ENCODE measurements around the gene DNM1.
"Not testable (repeated sequence)": the region's sequence is repeated elsewhere in the genome, so short reads cannot be mapped to it uniquely, and the experiment has no call there.

The DNM1 gene

GRCh38 chr9:128222880-128223670 is 19.9 kb downstream of the DNM1 start:
- in situ Hi-C loops (cut with MboI; ENCODE audit: low sequenced_read_pairs) = no loop called here

DNA sequence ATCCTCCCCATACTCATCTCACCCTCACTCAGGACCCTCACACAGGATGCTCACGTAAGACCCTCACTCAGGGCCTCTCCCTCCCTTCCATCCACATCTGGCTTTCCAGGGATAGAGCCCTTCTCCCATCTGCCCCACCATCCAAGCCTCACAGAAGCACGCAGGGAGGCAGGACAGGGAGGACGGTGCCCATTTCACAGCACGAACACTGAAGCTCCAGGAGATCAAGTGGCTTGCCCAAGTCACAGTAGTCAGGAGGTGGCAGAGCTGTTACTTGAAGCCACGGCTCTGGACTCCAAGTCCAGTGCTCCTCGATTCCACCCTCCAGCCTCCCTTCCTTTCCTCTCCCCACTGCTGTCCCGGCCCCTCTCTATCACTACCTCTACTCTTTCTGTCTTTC is 21.7 kb downstream of the DNM1 start:
- in situ Hi-C loops (cut with MboI; ENCODE audit: low sequenced_read_pairs) = no loop called here

DNA sequence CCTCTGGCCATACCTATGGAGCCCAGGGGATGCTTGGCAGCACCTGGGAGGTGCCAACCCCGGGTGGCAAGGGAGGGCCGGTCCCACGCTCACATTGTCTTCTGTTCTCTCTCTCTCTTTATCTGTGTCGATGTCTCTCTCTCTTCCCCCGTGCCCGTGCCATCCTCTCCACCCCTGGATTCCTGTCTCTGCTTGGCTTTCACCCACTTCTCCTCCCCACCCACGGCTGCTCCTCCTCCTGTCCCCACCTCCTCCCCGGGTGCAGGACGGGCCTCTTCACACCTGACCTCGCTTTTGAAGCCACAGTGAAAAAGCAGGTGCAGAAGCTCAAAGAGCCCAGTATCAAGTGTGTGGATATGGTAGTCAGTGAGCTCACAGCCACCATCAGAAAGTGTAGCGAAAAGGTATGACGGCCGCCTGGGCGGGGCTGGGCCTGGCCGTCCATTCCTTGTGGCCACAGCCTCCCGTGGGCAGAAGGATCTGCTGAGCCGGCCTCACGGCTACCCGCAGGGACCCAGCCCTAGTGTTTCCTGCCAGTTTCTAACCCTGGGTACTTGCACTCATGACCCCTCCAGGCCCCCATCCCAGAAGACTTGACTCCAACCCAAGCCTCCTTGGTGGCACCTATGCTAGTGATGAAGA is 22.7 kb downstream of the DNM1 start:
- in situ Hi-C loops (cut with MboI; ENCODE audit: low sequenced_read_pairs) = no loop called here

GRCh38 chr9:128226412-128226801 is 23.2 kb downstream of the DNM1 start:
- in situ Hi-C loops (cut with MboI; ENCODE audit: low sequenced_read_pairs) = no loop called here

- in situ Hi-C loops (cut with MboI; ENCODE audit: low sequenced_read_pairs) = not testable (repeated sequence)
Measured at GRCh38 chr9:128230897-128231296, 27.7 kb downstream of the DNM1 start.

GRCh38 chr9:128231638-128232527 is 28.7 kb downstream of the DNM1 start:
- in situ Hi-C loops (cut with MboI; ENCODE audit: low sequenced_read_pairs) = no loop called here

GRCh38 chr9:128232528-128233428 is 29.6 kb downstream of the DNM1 start:
- in situ Hi-C loops (cut with MboI; ENCODE audit: low sequenced_read_pairs) = no loop called here

- in situ Hi-C loops (cut with MboI; ENCODE audit: low sequenced_read_pairs) = no loop called here
Measured at GRCh38 chr9:128233817-128234406, 30.7 kb downstream of the DNM1 start.

DNA sequence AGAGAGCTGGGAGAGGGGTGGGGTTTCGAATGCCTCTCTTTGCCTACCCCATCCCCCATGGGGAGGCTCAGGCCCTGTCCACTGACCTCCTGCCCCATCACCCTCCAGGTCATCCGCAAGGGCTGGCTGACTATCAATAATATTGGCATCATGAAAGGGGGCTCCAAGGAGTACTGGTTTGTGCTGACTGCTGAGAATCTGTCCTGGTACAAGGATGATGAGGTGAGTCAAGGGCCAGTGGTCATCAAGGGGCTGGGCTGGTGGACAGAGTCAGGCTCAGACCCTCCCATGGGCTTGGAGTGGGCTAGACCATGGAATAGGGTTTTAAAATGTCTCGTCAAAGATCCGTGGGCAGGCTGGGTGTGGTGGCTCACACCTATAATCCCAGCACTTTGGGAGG is 38.9 kb downstream of the DNM1 start:
- in situ Hi-C loops (cut with MboI; ENCODE audit: low sequenced_read_pairs) = no loop called here

- in situ Hi-C loops (cut with MboI; ENCODE audit: low sequenced_read_pairs) = no loop called here
Measured at GRCh38 chr9:128242828-128243214, 39.6 kb downstream of the DNM1 start.

- in situ Hi-C loops (cut with MboI; ENCODE audit: low sequenced_read_pairs) = no loop called here
Measured at GRCh38 chr9:128243215-128244018, 40.2 kb downstream of the DNM1 start.

- in situ Hi-C loops (cut with MboI; ENCODE audit: low sequenced_read_pairs) = no loop called here
Measured at GRCh38 chr9:128244091-128244836, 41.1 kb downstream of the DNM1 start.

DNA sequence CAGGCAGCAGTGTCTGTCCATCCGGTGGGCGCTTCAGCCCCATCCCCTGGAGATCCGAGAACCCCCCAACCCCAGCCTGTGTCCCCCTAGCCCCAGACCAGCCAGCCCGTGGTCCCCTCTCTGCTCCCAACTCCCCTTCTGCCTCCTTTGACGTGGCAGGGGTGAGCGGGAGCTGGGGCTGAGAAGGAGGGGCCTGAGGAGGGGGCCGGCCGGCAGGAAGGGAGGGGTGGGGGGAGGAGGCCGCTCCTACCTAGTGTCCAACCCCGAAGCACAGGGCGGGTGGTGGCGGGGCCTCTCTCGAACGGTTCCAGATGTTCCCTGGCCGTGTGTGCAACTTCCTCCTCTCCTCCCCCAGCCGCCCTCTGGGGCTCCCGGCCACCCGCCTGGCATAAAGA is 41.7 kb downstream of the DNM1 start:
- in situ Hi-C loops (cut with MboI; ENCODE audit: low sequenced_read_pairs) = no loop called here

GRCh38 chr9:128245421-128246151 is 42.4 kb downstream of the DNM1 start:
- in situ Hi-C loops (cut with MboI; ENCODE audit: low sequenced_read_pairs) = no loop called here

DNA sequence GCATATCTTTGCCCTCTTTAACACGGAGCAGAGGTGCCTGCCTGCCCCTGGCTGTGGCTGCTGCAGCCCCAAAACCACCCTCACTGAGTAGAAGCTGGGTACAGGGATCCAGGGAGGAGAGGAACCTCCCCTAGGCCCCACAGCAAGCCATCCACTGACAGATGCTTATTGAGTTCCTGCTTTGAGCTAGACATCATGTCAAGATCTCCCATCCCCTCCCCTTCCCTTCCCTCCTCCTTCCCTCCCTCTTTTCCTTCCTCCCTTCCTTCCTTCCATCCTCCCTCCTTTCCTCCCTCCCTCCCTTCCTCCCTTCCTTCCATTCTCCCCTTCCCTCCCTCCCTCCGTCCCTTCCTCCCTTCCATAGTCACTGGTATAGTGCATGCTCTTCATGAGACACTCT is 43.3 kb downstream of the DNM1 start:
- in situ Hi-C loops (cut with MboI; ENCODE audit: low sequenced_read_pairs) = no loop called here

GRCh38 chr9:128247226-128247803 is 44.1 kb downstream of the DNM1 start:
- in situ Hi-C loops (cut with MboI; ENCODE audit: low sequenced_read_pairs) = no loop called here

DNA sequence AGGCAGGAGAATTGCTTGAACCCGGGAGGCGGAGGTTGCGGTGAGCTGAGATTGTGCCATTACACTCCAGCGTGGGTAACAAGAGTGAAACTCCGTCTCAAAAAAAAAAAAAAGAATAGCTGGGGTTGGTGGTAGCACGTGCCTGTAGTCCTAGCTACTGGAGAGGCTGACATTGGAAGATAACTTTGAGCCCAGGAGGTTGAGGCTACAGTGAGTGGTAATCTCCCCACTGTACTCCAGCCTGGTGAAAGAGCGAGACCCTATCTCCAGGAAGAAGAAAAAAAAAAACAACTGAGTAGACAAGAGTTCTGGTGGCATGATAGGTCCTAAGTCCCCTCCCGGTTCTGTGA is 46.4 kb downstream of the DNM1 start:
- in situ Hi-C loops (cut with MboI; ENCODE audit: low sequenced_read_pairs) = no loop called here
